ENCODE data around the gene PAN2. TPM values are rescaled to one million over a fixed set of nuclear protein-coding genes. Genes with fewer than 3 reads are reported as not detected.

Gene PAN2
- total RNA-seq, 1 experiment from 2014 or later = 75.0 TPM

DNA sequence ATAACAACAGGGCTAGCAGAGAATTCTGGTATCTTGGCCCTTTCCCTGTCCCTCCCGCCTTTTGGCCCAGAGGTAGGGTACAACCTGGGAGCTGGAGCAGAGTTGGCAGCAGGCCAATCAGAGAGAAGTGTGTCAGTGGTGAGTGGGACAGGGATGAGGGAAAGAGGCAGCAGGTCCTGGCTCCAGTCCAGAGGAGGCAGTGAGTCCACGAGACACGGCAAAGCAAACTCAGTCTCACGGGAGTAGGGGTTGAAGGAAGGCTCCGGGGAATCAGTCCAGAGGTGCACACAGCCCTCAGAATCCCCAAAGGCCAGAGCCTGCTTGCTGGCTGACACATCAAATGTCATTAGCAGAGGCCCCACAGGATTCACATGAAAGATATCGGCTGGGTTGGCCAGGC lies 7.3 kb downstream of the PAN2 start:
- CTCF ChIA-PET = no interaction called here
- no peak overlapping the region for H2AFZ ChIP-seq (ENCODE audit: low read depth, low read length, poor library complexity, severe bottlenecking)
- peaks cover 10 to 11% of the 10 kb centered on the region in 2 experiments; a peak in 3 of 4 replicates for H3K36me3 ChIP-seq (ENCODE audit: control insufficient read depth in 1 of 2, insufficient read depth in 2 of 2, low read length in 2 of 2)
- H3K27me3 ChIP-seq (ENCODE audit: insufficient read depth, low read length) = no peaks in the 10 kb centered on the region
- POLR2A ChIA-PET = no interaction called here
- H3K4me3 ChIP-seq (replicated peaks in 1 of 2; ENCODE audit: low read depth in 1 of 2, low read length in 2 of 2) = no peak overlapping the region
- no peak overlapping the region for H3K4me2 ChIP-seq (ENCODE audit: low read length)
- TF ChIP-seq EZH2phosphoT487 (IDR thresholded peaks at IDR 0.05; ENCODE audit: borderline replicate concordance) (no peak), CEBPB (IDR thresholded peaks at IDR 0.05; ENCODE audit: low read depth) (no peak), CBX3 (IDR thresholded peaks at IDR 0.05; ENCODE audit: low read depth) (no peak), MAX (IDR thresholded peaks at IDR 0.05) (no peak), RAD21 (IDR thresholded peaks at IDR 0.05; ENCODE audit: low read depth) (no peak), ZFX (IDR thresholded peaks at IDR 0.05) (no peak), EZH2 (IDR thresholded peaks at IDR 0.05) (no peak), SP1 (IDR thresholded peaks at IDR 0.05; ENCODE audit: low read depth) (no peak), ZNF274 (IDR thresholded peaks at IDR 0.05; ENCODE audit: low read depth, low read length) (no peak), ATF3 (IDR thresholded peaks at IDR 0.05) (no peak)
- TF ChIP-seq, protein P1, sequence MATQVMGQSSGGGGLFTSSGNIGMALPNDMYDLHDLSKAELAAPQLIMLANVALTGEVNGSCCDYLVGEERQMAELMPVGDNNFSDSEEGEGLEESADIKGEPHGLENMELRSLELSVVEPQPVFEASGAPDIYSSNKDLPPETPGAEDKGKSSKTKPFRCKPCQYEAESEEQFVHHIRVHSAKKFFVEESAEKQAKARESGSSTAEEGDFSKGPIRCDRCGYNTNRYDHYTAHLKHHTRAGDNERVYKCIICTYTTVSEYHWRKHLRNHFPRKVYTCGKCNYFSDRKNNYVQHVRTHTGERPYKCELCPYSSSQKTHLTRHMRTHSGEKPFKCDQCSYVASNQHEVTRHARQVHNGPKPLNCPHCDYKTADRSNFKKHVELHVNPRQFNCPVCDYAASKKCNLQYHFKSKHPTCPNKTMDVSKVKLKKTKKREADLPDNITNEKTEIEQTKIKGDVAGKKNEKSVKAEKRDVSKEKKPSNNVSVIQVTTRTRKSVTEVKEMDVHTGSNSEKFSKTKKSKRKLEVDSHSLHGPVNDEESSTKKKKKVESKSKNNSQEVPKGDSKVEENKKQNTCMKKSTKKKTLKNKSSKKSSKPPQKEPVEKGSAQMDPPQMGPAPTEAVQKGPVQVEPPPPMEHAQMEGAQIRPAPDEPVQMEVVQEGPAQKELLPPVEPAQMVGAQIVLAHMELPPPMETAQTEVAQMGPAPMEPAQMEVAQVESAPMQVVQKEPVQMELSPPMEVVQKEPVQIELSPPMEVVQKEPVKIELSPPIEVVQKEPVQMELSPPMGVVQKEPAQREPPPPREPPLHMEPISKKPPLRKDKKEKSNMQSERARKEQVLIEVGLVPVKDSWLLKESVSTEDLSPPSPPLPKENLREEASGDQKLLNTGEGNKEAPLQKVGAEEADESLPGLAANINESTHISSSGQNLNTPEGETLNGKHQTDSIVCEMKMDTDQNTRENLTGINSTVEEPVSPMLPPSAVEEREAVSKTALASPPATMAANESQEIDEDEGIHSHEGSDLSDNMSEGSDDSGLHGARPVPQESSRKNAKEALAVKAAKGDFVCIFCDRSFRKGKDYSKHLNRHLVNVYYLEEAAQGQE (IDR thresholded peaks at IDR 0.05; ENCODE audit: low read depth) = no peak
- H3K4me1 ChIP-seq (ENCODE audit: control insufficient read depth in 1 of 2, insufficient read depth in 2 of 2, low read length in 2 of 2) = peaks cover 5 to 9% of the 10 kb centered on the region in 2 experiments; a peak in 2 of 4 replicates
- intact Hi-C loops (cut with micrococcal nuclease) = no loop called here
- H3K9me3 ChIP-seq (ENCODE audit: control insufficient read depth in 1 of 2, insufficient read depth in 1 of 2, low read depth in 1 of 2, low read length in 2 of 2) = no peaks in the 10 kb centered on the region
- BruUV-seq (replicated peaks) = no TSS peak
- DNase-seq (ENCODE audit: low read depth, low spot score) = no peak
- ATAC-seq = no peak
- H3K79me2 ChIP-seq (ENCODE audit: insufficient read depth, low read length) = no peaks in the 10 kb centered on the region
- H3K9me2 ChIP-seq (ENCODE audit: insufficient read depth) = no peaks in the 10 kb centered on the region
- no peak overlapping the region for H3K9ac ChIP-seq (ENCODE audit: low read length)
- RAD21 ChIA-PET (ENCODE audit: low non-redundant PET in 1 of 2, low total read pairs in 2 of 2, uncharacterized antibody in 2 of 2, unreplicated experiment in 2 of 2) = no interaction called here
- H4K20me1 ChIP-seq (ENCODE audit: insufficient read depth) = no peaks in the 10 kb centered on the region
- H3K27ac ChIP-seq (ENCODE audit: low read depth, low read length) = no peak overlapping the region
